HT1080 (cell line): ENCODE results near the gene PLAAT5. TPM values are rescaled to one million over a fixed set of nuclear protein-coding genes. Genes with fewer than 3 reads are reported as not detected.

Experiments
- DNase-seq: peaks from one replicate; pipeline ENCODE4 v3.0.0-alpha.2; 2015; ENCODE audit warnings: low read depth
- total RNA-seq: library from RNA; depleted of rRNA; stranded (reverse); fragments of >200 nt; shearing (Covaris generic); gene quantifications from 2 replicates; pipeline ENCODE4 v1.2.3, GENCODE V29; 2014

Gene PLAAT5
- total RNA-seq, 1 experiment from 2014 or later: not detected

DNA sequence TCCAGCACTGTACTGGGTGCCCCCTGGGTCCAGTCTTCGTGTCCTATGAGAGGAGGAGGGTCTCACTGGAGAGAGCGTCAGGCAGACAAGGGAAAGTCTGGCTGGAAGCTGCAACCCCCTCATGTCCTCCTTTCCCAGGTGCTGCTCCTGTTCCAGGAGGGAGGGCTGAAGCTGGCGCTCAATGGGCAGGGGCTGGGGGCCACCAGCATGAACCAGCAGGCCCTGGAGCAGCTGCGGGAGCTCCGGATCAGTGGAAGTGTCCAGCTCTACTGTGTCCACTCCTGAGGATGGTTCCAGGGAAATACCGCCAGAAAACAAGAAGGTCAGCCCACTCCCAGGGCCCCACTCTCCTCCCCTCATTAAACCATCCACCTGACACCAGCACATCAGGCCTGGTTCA is 25.1 kb upstream of the PLAAT5 start:
- DNase-seq: no peak

DNA sequence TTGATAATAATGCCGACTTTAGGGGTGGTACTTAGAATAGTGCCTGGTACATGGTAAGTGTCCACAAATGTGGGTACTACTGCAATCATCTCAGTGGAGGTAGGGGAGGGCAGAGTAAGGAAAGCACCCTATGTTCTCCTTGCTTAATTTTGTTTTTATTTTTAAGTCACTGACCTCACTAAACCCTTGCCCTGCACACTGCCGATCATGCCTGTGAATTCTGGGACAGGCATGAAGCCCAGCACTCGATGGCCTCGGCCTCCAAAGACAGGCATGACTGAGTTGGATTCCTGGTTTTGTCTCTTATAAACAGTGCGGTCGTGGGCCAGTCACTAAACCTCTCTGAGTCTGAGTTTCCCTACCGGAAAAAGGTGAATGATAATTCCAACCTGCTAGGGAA is 21.8 kb upstream of the PLAAT5 start:
- no peak for DNase-seq

DNA sequence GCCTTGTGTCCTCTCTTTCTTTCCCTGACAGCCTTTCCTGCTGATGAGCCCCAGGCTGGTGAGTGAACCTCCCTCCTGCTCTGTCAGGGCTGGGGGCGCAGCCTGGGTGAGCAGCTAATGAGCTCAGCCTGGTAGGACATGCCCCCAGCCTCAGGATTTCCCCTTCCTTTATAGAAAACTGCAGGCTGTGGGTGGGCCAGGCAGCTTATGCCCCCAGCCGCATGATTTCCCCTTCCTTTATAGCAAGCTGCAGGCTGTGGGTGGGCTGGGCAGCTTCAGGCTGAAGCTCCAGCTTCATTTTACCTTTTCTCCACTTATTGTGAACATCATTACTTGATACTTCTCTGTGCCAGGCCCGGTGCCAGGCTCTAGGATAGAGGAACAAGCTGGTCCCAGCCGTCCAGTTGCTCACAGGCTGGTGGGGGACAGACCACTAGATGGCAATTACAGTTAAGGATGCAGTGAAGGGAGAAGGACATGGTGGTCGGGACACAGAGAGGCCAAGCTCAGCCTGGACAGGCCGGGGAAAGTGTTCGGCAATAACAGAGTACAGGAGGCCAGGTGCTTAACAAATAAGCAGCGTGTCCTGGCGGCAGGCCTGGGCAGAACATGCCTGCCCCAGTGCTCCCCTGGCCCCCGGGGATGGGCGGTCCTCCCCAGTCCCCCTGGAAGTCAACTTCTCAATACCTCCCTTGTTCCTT is 20.2 kb upstream of the PLAAT5 start:
- DNase-seq: no peak

DNA sequence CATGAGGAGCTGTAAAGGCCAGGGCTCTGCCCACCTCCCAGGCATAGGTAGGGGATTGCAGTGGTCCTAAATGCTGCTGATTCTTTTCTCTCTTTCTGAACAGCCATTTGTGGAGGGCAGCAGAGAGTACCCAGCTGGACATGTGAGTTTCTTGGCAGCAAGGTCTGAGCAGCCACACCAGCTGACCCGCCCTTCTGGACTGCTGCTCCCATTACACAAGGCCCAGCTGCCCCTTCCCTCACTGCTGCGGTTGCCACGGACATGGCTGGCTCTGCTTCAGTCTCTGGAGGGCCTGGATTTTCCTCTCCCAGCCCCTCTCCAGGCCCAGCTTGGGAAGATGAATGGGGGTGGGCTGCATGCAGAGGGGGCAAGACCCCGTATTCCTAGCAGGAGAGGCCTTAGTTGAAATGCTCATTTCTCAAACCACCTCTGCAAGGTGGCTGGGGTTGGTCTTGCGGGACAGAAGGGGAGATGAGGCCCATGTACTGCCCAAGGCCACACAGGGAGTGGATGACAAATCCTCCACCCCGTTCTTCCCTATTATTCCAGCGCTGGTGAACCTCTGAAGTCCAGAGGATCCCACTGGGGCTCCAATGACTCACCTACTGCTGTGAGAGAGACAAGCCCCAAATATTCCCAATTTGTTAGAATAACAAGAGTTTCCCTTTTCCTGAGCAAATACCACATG is 19.5 kb upstream of the PLAAT5 start:
- no peak for DNase-seq

DNA sequence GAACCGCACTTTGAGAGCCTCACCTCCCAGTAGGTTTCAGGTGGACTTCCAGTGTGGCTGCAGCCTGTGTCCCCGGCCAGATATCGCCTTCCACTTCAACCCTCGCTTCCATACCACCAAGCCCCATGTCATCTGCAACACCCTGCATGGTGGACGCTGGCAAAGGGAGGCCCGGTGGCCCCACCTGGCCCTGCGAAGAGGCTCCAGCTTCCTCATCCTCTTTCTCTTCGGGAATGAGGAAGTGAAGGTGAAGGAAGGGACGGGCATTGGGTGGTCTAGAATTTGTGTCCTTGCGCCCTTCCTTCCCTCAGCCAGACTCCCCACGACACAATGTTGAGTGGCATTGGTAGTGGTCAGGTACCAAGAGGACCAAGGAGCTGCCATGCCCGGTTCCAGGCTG is 17.8 kb upstream of the PLAAT5 start:
- no peak for DNase-seq

DNA sequence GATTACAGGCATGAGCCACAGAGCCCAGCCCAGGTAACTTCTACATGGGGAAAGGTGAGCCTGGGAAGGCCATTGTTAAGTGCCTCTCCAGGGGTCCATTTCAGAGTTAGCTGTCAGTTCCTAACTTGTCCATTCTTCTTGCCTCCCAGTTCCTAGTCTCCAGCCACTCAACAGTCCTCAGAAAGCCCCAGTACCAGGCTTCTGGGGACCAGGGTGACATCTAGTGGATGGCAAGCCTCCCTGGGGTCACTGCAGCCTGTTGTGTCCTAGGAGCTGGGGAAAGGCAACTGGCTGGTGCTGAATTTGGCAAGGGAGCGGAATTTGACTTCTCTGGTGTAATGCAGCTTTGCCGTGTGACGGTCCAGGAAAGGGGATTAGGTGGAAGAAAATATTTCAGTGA is 17.0 kb upstream of the PLAAT5 start:
- peak; percentile 41 for DNase-seq

DNA sequence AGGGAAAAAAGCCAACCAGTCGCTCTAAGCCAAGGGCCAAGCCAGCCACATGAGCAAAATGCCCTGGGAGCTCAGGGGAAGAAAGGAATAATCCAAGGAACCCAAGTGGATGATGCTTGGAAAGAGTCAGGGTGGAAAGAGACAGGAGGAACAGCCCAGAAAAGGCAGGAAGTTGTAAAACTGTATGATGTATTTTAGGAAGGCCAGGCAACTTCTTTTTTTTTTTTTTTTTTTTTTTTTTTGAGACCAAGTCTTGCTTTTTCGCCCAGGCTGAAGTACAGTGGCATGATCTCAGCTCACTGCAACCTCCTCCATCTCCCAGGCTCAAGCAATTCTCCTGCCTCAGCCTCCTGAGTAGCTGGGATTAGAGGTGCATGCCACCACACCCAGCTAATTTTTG is 16.5 kb upstream of the PLAAT5 start:
- no peak for DNase-seq

DNA sequence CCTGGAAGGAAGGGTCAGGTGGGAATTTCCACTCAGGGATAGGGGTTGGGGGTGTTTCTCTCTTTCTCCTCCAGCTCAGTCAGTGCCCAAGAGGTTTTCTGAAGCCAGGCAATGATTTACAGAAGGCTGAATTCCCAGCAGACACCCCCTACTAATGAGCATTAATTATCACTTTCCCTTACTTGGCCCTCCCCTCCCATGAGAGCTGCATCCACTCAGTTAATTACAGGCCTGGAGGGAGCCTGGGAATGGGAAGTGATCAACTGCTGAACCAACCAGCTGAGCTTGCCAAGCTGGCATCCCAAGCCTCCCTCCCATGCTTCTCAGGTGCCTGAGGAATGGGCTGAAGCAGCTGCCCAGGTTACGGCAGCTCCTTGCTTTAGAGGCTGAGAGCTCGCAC is 15.9 kb upstream of the PLAAT5 start:
- DNase-seq: no peak

DNA sequence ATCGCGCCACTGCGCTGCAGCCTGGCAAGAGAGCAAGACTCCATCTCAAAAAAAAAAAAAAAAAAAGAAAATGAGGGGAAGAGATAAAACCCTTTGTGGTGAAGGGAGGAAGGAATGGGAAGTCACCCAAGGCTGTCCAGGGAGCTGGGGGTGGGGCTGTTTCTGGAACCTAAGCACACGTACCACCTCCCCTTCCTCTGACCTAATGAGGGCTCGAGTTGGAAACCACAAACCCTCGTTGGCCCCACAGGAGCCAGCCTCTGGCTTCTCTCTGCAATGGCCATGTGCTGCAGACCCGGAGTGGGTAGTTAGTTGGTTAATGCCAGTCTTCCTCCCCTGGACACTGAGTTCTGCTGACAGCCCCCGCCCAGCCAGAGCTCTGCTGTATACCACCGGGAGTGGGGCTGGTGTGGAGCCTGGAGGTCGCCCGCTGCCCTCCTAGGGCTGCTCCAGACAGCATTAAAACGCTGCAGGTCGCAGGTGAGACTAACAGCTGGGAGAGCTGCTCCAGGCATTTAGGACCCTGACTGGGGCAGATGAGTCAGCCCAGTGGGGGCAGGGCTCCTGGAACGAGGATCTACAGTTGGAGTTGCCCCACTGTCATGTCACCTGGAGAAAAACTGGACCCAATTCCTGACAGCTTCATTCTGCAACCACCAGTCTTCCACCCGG is 15.0 kb upstream of the PLAAT5 start, which contains the start of gene LGALS12:
Gene LGALS12, plus strand, starts transcription at position 228 of the 672 bp plus-strand sequence. Its CDS starts 375 bp downstream, at position 603.
- DNase-seq: peak; percentile 17

DNA sequence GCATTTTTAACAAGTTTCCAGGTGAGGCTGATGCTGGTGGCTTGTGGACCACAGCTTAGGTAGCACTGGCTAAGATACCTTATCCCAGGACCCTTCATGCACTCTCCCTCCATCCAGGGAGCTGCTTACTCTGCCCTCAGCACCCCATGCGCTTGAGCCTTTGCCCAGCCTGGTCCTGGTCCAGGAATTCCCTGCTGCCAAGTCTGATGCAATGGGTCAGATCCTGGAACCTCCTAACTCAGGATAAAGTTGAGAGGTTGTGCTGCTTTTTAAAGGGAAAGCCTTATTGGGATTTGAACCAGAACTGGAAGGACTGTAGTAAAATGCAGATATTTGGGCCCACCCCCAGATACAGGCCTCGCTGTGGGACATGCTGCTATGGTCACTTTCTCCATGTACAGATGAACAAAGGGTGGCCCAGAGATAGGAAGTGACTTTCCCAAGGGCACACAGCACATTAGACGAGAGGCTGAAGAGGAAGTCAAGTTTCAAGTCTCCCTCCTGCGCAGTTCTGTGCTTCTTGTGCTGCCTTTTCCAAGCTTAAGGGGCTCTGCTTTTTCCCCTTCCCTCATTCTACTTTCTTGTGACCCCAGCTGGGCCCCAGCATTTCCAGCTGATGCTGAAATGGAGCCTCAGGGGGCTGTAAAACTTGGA is 14.1 kb upstream of the PLAAT5 start:
- DNase-seq: no peak

DNA sequence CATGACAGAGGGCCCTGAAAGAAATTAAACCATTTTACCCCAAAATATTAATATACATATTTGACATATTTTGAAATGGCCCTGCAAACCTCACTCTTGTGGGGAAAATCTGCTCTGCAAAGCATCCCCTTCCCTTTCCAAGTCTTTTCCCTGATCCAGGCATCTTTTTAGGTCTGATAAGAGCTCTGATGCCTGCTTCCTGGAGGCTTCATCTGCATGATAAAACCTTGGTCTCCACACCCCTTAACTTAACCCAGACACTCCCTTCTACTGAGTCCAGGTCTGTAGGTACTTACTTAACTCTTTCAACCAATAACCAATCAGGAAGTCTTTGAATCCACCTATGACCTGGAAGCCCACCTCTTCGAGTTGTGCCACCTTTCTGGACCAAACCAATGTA is 13.1 kb upstream of the PLAAT5 start:
- no peak for DNase-seq

DNA sequence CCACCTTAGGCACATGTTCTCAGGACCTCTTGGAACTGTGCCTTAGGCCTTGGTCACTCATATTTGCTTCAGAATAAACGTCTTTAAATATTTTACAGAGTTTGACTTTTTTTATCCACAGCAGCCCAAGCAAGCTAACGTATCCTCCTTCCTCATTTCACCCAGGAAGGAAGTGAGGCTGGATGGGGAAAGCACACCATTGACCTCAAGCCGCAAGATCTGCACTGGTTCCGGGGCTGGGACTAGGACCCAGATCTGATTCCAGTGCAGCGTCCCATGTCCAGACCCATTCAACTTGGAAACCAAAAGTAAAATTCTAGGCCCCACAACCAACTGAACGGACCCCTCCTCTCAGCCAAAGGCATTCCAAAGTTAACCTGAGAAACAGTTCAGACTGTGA is 12.5 kb upstream of the PLAAT5 start:
- no peak for DNase-seq

DNA sequence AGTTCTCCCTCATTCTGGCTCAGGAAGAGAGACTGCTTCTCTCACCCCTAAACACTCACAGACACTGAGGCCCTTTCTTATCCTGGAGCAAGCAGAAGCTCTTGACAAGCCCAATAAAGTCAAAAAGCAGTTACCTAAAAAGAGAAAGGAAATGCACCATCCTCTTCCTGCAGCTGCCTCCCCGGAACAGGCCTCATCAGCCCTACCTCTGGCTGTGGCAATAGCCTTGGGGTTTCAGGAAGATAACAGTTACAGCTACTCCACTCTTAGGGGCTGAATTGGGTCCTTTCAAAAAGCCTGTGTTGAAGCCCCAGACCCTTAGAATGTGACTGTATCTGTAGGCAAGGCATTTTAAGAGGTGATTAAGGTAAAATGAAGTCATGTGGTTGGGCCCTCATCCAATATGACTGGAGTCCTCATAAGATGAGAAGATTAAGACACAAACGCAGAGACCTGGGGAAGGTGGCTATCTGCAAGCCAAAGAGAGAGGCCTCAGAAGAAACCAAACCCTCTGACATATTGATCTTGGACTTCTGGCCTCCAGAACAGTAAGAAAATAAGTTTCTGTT is 11.4 kb upstream of the PLAAT5 start:
- DNase-seq: no peak

DNA sequence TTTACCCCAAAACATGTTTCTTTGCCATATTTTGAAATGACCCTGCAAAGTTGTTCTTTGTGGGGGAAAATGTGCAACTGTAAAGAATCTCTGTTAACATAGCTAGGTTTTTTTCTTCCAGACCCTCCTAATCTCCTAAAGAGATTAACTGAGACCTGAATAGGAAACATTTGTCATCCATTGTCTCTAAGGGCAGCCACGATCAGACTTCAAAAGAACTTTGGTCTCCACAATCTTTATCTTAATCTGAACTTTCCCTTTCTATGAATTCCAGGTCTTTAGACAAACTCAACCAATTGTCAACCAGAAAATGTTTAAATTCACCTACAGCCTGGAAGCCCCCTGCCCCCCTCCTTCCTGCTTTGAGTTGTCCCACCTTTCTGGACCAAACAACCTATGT is 10.3 kb upstream of the PLAAT5 start:
- DNase-seq: no peak

DNA sequence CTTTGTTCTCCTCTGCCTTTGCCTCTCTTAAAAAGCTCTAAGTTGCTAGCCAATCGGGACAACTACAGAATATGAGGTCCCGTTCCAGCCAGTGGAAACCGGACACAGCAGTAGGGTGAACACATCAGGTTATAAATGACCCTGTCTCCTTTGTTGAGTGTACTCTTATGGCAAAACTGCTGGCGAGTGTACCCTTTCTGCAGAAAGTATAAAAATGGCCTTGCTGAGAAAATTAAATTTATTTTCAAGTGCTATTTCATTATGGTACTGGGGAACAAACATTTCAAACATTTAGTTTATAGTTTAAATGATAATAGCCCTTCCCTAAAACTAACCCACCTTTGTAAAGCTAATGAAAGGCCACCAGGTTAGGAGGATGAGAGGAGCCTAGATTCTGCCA is 8.9 kb upstream of the PLAAT5 start:
- no peak for DNase-seq

DNA sequence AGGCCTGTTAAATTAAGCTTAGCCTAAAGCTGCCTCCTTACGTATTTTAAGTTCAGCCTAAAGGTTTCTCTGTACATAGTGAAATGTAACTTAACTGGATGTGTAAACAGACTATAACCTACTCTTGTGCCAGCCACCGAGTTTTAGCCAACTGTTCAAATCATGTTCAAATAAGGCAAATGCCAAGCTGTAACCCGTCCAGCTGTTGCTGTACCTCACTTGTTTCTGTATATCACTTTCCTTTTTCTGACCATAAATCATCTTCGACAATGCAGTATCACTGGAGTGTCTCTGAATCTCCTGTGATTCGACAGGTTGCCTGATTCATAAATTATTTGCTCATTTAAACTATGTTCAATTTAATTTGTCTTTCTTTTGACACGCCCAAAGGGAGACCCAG is 4.0 kb upstream of the PLAAT5 start:
- DNase-seq: no peak

DNA sequence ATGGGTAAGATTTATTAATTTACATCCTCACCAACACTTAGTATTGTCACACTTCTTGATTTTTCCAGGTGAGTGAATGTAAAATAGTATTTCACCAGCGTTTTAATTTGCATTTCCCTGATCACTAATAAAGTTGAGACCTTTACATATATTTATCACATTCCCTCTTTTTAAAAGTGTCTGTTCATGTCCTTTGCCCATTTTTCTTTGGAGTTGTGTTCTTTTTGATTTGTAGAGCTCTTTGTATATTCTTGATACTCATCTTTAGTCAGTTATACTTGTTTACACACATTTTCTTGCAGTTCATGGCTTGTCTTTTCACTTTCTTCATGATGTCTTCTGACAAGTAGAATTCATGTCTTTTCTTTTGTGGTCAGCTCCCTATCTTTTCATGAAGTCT is 2.2 kb upstream of the PLAAT5 start:
- DNase-seq: no peak

DNA sequence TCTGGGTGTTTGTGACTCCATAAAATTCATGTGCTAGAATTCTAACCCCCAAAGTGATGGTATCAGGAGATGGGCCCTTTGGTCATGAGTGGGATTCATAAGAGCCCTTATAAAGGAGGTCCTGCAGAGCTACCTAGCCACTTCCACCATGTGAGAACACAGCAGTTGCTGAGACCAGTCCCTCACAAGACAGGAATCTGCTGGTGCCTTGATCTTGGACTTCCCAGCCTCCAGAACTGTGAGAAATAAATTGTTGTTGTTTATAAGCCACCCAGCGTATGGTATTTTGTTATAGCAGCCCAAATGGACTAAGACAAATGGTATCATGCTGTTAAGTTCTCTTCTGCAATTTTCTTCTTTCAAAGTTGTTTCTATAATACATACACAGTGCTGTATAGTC is 1.5 kb upstream of the PLAAT5 start:
- no peak for DNase-seq

DNA sequence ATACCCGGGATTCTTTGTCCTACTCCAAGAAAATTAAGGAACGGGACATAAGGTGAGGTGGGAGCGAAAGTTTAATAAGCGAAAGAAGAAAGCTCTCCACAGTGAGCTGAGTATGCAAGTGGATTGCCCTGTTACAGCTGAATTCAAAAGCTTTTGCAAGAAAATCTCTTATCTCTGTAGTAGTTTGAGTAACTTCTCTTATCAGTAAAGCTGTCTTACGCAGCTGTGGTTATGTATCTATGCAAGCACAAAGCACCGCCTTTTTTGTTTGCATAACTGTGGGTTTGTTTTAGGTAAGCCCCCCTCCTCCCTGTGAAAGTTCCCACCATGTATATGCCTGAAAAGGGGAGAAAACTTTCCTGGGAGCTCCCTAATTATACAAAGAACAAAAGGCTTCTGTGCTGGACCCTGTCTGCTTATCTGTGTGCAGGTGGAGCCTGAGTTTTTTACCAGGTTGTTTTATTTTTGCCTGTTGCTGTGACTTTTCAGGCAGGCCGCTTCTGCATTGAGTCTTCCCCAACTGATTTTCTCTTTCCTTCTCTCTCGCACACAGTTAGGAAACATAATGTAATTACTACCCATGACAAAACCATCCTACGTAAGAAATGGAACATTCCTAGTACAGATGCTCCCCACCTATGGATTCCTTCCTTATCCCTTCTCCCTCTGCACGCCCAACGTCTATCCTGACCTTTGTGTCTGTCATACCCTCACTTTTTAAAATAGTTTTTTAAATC is 837 bp upstream of the PLAAT5 start:
- no peak for DNase-seq

DNA sequence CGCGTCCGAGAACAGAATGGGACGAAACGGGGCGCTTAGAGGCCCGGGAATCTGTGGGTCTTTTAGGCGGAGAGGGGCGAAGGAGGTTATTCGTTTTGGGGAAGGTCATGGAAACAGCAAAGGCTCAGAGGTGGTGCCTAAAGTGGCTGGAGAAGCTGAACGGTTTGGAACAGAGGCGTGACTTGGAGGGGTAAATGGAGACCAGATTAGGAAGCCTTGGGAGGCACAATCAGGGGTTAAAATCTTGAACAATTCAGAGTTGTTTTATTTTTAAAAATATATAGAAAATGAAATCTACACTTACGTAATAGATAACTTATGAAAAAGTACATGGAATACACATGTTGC is 247 bp upstream of the PLAAT5 start:
- no peak for DNase-seq

DNA sequence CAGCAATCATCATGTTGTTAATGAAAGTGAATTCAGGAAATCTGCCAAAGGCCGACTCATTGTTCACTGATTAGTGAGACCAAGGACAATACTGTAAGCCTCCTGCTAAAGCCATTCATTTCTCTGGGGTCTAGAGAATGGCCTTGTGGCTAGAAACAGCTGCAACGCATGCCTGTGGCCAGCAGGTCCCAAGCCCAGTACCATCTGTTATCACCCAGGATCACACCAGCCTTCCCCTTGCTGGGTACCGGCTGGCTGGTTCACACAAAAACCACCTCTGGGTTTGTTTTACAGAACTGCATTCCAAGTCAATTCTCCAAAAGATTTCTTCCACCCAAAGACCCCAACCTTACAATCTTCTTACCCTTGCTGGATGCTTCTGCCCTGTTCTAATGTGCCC is 1.1 kb downstream of the PLAAT5 start:
- no peak for DNase-seq
